ENCODE data around the gene POPDC3. TPM values are rescaled to one million over a fixed set of nuclear protein-coding genes. Genes with fewer than 3 reads are reported as not detected.

Gene POPDC3
- 26.4 to 30.2 TPM (median 28.2 TPM) in 5 replicates for total RNA-seq (2022; extraction: Qiagen RNA extraction)

GRCh38 chr6:105179244-105180065, at the start of gene POPDC3:
POPDC3 (minus strand) TSS chr6:105180014; CDS start chr6:105161909, 18,105 bp downstream.

Other genes starting within 250 kb of the POPDC3 start
- gene LIN28B, start 222.9 kb downstream of the POPDC3 start, total RNA-seq (2022; extraction: Qiagen RNA extraction), result 1.2 to 1.5 TPM (median 1.5 TPM) in 5 replicates
- 34.7 to 38.8 TPM (median 36.1 TPM) in 5 replicates for gene PREP, start 223.1 kb upstream of the POPDC3 start, total RNA-seq (2022; extraction: Qiagen RNA extraction)